ENCODE measurements around the gene SNX9. TPM values are rescaled to one million over a fixed set of nuclear protein-coding genes. Genes with fewer than 3 reads are reported as not detected.

SNX9 gene
- polyA plus RNA-seq, 4 donors, result 36.4 to 57.8 (median 51.3) TPM

DNA sequence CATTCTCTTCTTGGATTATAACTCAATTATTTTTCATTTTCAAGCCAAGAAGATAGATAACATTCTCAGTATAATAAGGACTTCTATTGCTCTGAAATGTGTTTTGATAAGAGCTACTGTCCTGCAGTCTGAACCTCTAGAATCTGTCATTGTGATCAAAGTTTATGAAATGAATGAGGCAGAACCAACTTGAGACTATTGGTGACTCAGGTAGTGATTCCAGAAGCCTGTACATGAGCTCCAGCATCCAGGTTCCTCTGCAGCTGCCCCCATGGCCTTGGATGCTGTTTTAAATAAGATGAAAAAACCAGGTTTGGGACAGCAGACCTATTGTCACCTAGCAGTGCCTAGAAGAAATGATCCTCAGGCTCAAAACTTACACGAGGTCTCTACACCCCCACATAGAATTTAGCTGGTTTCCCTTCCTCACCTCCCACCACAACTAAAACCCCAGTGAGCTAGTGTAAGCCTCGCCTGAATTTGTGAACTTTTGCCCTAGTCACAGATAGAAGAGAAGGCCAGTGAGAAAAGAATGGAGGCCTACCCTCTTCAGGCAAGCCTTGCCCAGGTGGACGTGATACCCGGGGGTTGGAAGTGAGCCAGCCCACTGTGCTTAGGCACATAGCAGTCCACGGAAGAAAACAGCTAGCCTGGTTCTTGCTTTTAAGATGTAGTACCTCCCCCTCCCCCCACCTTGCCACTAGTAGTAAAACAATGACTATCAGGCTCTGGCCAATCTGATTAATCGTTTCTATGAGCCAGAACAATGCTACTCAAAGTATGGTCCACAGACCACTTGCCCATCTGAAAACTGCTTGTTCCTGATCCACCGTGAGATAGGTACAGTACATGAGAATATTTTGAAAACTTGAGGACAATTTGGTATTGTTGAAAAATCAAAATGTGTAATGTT lies 85.6 kb downstream of the SNX9 start:
- 54 to 73% (median 59%) methylated on average over 7 of the region's 7 CpGs for WGBS, 3 donors
- no peak overlapping the region for H3K27ac ChIP-seq (ENCODE audit: low read depth in 1 of 3, low read length in 2 of 3)
- H3K4me1 ChIP-seq (ENCODE audit: control insufficient read depth in 3 of 3, insufficient read depth in 2 of 3, low read depth in 1 of 3, low read length in 2 of 3), result no peaks in the 10 kb centered on the region
- peaks cover 2 to 40% (median 22%) of the 10 kb centered on the region in 3 donors for H3K36me3 ChIP-seq (ENCODE audit: control insufficient read depth in 3 of 3, insufficient read depth in 2 of 3, low read depth in 1 of 3, low read length in 3 of 3)
- DNase-seq (no peak), FAIRE-seq (no peak)
- no peaks in the 10 kb centered on the region for H3K9me3 ChIP-seq (ENCODE audit: control insufficient read depth in 2 of 2, insufficient read depth in 1 of 2, low read depth in 1 of 2, low read length in 1 of 2)
- H3K27me3 ChIP-seq (ENCODE audit: control insufficient read depth in 3 of 3, insufficient read depth in 3 of 3, low read length in 3 of 3), result no peaks in the 10 kb centered on the region
- no peak overlapping the region for H3K4me3 ChIP-seq (ENCODE audit: low read depth in 1 of 3, low read length in 3 of 3)

DNA sequence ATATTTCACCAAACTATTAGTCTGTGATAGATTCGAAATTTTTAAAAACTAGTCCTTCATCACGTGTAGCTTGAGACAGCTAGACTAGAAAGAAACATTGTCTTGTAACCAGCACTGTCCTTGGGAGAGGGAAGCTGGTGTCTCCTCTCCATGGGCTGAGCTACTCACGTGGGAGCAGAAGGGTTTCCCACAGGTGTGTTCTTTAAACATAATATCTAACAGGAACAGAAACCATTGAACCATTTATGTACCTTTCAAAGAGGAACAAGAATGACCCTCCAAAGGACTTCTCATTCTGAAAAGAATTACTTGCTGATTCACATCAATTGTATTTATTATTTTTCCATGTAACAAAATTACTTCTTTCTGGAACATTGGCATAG lies 86.2 kb downstream of the SNX9 start:
- H3K36me3 ChIP-seq (ENCODE audit: control insufficient read depth in 3 of 3, insufficient read depth in 2 of 3, low read depth in 1 of 3, low read length in 3 of 3), result peaks cover 2 to 36% (median 21%) of the 10 kb centered on the region in 3 donors

DNA sequence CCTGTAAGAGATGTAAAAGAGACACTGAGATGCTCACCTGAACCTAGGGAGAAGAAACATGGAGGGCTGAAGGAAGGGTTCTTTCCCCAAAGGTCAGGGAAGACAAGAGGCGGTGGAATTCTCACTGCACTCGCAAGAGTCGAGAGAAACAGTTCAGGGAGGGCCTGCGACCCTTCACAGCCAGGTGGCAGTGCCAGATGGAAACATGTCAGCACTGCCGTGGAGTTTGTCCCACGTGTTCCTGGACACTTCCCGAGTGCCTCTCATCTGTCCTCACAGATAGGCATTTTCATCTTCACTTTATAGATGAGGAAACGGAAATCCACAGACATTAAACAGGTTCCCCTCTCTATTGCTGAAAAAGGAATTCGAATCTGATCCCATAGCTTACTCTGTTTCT lies 88.2 kb downstream of the SNX9 start:
- 72 to 81% (median 79%) methylated on average over 9 of the region's 9 CpGs for WGBS, 3 donors
- FAIRE-seq, result no peak
- DNase-seq, result no peak

More for the DNA sequence above, 86.2 kb downstream of the SNX9 start:
- WGBS, 3 donors, result 88 to 94% (median 94%) methylated on average over 3 of the region's 3 CpGs
- Histone ChIP-seq H3K27me3 (ENCODE audit: control insufficient read depth in 3 of 3, insufficient read depth in 3 of 3, low read length in 3 of 3) (no peaks in the 10 kb centered on the region), H3K27ac (ENCODE audit: low read depth in 1 of 3, low read length in 2 of 3) (no peak overlapping the region), H3K4me1 (ENCODE audit: control insufficient read depth in 3 of 3, insufficient read depth in 2 of 3, low read depth in 1 of 3, low read length in 2 of 3) (no peaks in the 10 kb centered on the region), H3K4me3 (ENCODE audit: low read depth in 1 of 3, low read length in 3 of 3) (no peak overlapping the region), H3K9me3 (ENCODE audit: control insufficient read depth in 2 of 2, insufficient read depth in 1 of 2, low read depth in 1 of 2, low read length in 1 of 2) (no peaks in the 10 kb centered on the region)
- FAIRE-seq (no peak), DNase-seq (no peak)

DNA sequence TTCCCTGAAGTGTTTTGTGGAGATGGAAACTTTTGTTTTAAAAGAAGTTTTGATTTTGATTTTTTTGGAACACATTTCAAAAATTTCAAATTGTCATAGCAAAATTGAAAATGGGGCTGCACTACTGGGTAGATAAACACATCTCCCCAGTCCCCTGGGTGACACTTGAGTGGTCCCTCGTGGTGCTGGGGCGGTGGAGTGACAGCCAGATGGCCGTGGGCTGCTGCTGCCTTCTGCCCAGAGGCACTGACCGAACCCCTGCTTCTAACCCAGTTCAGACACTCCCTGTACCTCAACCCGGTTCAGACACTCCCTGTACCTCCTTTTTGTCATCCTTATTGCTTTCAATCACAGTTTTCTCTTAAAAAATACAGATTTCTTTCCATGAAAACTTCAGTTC lies 88.7 kb downstream of the SNX9 start:
- no peak for DNase-seq
- Histone ChIP-seq H3K4me3 (ENCODE audit: low read depth in 1 of 3, low read length in 3 of 3) (no peak overlapping the region), H3K4me1 (ENCODE audit: control insufficient read depth in 3 of 3, insufficient read depth in 2 of 3, low read depth in 1 of 3, low read length in 2 of 3) (no peaks in the 10 kb centered on the region), H3K27ac (ENCODE audit: low read depth in 1 of 3, low read length in 2 of 3) (no peak overlapping the region), H3K9me3 (ENCODE audit: control insufficient read depth in 2 of 2, insufficient read depth in 1 of 2, low read depth in 1 of 2, low read length in 1 of 2) (no peaks in the 10 kb centered on the region), H3K36me3 (ENCODE audit: control insufficient read depth in 3 of 3, insufficient read depth in 2 of 3, low read depth in 1 of 3, low read length in 3 of 3) (peaks cover 2 to 35% (median 21%) of the 10 kb centered on the region in 3 donors), H3K27me3 (ENCODE audit: control insufficient read depth in 3 of 3, insufficient read depth in 3 of 3, low read length in 3 of 3) (no peaks in the 10 kb centered on the region)
- FAIRE-seq, result no peak
- 76 to 87% (median 78%) methylated on average over 5 of the region's 5 CpGs for WGBS, 3 donors

More for the DNA sequence above, 88.2 kb downstream of the SNX9 start:
- Histone ChIP-seq H3K4me3 (ENCODE audit: low read depth in 1 of 3, low read length in 3 of 3) (no peak overlapping the region), H3K27me3 (ENCODE audit: control insufficient read depth in 3 of 3, insufficient read depth in 3 of 3, low read length in 3 of 3) (no peaks in the 10 kb centered on the region), H3K27ac (ENCODE audit: low read depth in 1 of 3, low read length in 2 of 3) (no peak overlapping the region), H3K36me3 (ENCODE audit: control insufficient read depth in 3 of 3, insufficient read depth in 2 of 3, low read depth in 1 of 3, low read length in 3 of 3) (peaks cover 2 to 35% (median 21%) of the 10 kb centered on the region in 3 donors), H3K4me1 (ENCODE audit: control insufficient read depth in 3 of 3, insufficient read depth in 2 of 3, low read depth in 1 of 3, low read length in 2 of 3) (no peaks in the 10 kb centered on the region), H3K9me3 (ENCODE audit: control insufficient read depth in 2 of 2, insufficient read depth in 1 of 2, low read depth in 1 of 2, low read length in 1 of 2) (no peaks in the 10 kb centered on the region)

DNA sequence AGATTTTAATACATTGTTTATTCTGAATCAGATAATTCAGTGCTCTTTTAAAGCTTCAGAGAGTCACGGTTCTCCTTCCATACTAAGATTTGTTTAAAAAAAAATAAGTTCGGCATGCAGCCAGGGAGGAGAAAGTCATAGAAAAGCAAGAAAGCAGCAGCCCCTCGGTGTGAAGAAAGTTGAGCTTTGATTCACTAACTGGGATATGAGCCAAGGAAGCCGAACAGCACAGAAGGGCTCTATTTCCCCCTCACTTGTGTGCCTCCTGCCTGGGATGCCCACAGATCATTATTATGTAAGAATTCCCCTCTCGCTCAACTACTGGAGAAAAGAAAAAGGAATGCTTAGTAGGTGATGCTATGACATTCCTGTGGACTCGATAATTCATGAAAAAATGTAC lies 89.3 kb downstream of the SNX9 start:
- Histone ChIP-seq H3K27me3 (ENCODE audit: control insufficient read depth in 3 of 3, insufficient read depth in 3 of 3, low read length in 3 of 3) (no peaks in the 10 kb centered on the region), H3K36me3 (ENCODE audit: control insufficient read depth in 3 of 3, insufficient read depth in 2 of 3, low read depth in 1 of 3, low read length in 3 of 3) (peaks cover 2 to 33% (median 21%) of the 10 kb centered on the region in 3 donors), H3K4me3 (ENCODE audit: low read depth in 1 of 3, low read length in 3 of 3) (no peak overlapping the region), H3K27ac (ENCODE audit: low read depth in 1 of 3, low read length in 2 of 3) (no peak overlapping the region), H3K9me3 (ENCODE audit: control insufficient read depth in 2 of 2, insufficient read depth in 1 of 2, low read depth in 1 of 2, low read length in 1 of 2) (no peaks in the 10 kb centered on the region), H3K4me1 (ENCODE audit: control insufficient read depth in 3 of 3, insufficient read depth in 2 of 3, low read depth in 1 of 3, low read length in 2 of 3) (no peaks in the 10 kb centered on the region)
- DNase-seq, result no peak
- WGBS, 3 donors, result 60 to 78% (median 74%) methylated on average over 6 of the region's 6 CpGs
- FAIRE-seq, result no peak

DNA sequence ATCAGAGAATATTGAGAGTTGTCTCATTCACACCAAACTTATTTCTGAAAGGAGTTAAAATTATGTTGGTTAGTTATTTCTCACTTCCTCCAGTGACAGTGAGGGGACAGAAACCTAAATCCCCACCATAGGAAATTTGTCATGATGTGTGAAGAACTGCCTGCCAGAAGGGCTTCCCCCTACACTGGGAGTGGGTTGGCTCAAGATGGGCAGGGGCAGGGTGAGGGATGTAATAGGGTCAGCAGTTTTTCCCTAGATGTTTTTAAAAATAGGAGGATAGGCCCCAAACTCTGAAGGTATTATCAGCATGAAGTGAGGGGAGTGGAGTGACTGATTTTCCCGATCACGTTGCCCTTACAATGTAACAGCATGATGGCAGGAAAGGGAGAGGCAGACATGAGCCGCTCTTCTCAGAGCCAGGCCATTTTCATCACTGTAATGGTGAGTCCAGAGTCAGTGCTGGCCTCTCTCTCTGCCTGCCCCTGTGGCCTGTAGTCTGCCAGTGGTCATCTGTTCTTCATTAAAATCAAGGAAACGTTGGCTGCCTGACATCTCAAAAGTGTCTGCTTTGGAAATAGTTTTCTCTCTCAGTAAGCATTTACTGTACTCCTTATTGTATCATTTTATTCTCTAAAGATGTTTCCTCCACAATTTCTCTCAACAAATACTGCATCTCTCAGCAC lies 98.8 kb downstream of the SNX9 start:
- DNase-seq, result no peak
- FAIRE-seq, result no peak
- WGBS, 3 donors, result 76 to 88% (median 86%) methylated on average over 4 of the region's 4 CpGs
- H3K27me3 ChIP-seq (ENCODE audit: control insufficient read depth in 3 of 3, insufficient read depth in 3 of 3, low read length in 3 of 3), result no peaks in the 10 kb centered on the region
- no peak overlapping the region for H3K4me3 ChIP-seq (ENCODE audit: low read depth in 1 of 3, low read length in 3 of 3)
- H3K9me3 ChIP-seq (ENCODE audit: control insufficient read depth in 2 of 2, insufficient read depth in 1 of 2, low read depth in 1 of 2, low read length in 1 of 2), result no peaks in the 10 kb centered on the region
- peaks cover 4 to 26% (median 21%) of the 10 kb centered on the region in 3 donors for H3K36me3 ChIP-seq (ENCODE audit: control insufficient read depth in 3 of 3, insufficient read depth in 2 of 3, low read depth in 1 of 3, low read length in 3 of 3)
- no peak overlapping the region for H3K27ac ChIP-seq (ENCODE audit: low read depth in 1 of 3, low read length in 2 of 3)
- no peaks in the 10 kb centered on the region for H3K4me1 ChIP-seq (ENCODE audit: control insufficient read depth in 3 of 3, insufficient read depth in 2 of 3, low read depth in 1 of 3, low read length in 2 of 3)

DNA sequence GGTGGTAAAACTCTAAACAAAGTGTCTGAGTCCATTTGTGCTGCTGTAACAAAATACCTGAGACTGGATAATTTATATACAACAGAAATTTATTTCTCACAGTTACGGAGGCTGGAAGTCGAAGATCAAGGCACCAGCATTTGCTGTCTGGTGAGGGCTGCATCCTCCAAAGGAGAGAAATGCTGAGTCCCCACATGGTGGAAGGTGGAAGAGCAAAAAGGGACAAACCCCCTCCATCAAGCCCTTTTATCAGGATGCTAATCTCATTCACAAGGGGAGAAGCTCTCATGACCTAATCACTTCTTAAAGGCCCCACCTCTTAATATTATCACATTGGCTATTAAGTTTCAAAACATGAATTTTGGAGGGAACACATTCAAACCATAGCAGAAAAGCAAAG lies 102.7 kb downstream of the SNX9 start:
- Histone ChIP-seq H3K27me3 (ENCODE audit: control insufficient read depth in 3 of 3, insufficient read depth in 3 of 3, low read length in 3 of 3) (no peaks in the 10 kb centered on the region), H3K9me3 (ENCODE audit: control insufficient read depth in 2 of 2, insufficient read depth in 1 of 2, low read depth in 1 of 2, low read length in 1 of 2) (no peaks in the 10 kb centered on the region), H3K27ac (ENCODE audit: low read depth in 1 of 3, low read length in 2 of 3) (no peak overlapping the region), H3K4me1 (ENCODE audit: control insufficient read depth in 3 of 3, insufficient read depth in 2 of 3, low read depth in 1 of 3, low read length in 2 of 3) (no peaks in the 10 kb centered on the region), H3K4me3 (ENCODE audit: low read depth in 1 of 3, low read length in 3 of 3) (no peak overlapping the region), H3K36me3 (ENCODE audit: control insufficient read depth in 3 of 3, insufficient read depth in 2 of 3, low read depth in 1 of 3, low read length in 3 of 3) (peaks cover 9 to 38% (median 24%) of the 10 kb centered on the region in 3 donors)
- DNase-seq (no peak), FAIRE-seq (no peak)
- WGBS, 3 donors, result 98 to 100% (median 98%) methylated on average over 2 of the region's 2 CpGs

DNA sequence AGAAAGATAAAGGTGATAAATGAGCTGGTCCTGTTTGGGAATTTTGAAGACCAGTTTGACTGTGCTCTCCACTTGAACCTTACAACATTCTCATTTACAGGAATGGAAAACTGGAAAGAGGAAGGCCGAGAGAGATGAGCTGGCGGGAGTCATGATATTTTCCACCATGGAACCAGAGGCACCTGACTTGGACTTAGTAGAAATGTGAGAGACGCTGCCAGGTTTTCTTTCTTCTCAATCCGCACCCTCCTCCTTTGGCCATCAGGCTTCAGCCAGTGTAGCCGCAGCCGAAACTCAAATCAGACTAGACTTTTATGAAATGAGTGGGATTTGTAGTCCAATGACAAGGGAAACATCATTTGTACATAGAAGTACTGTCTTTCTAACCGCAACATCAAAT lies 104.0 kb downstream of the SNX9 start:
- Histone ChIP-seq H3K4me3 (ENCODE audit: low read depth in 1 of 3, low read length in 3 of 3) (no peak overlapping the region), H3K9me3 (ENCODE audit: control insufficient read depth in 2 of 2, insufficient read depth in 1 of 2, low read depth in 1 of 2, low read length in 1 of 2) (no peaks in the 10 kb centered on the region), H3K27ac (ENCODE audit: low read depth in 1 of 3, low read length in 2 of 3) (no peak overlapping the region), H3K36me3 (ENCODE audit: control insufficient read depth in 3 of 3, insufficient read depth in 2 of 3, low read depth in 1 of 3, low read length in 3 of 3) (peaks cover 10 to 31% (median 25%) of the 10 kb centered on the region in 3 donors), H3K4me1 (ENCODE audit: control insufficient read depth in 3 of 3, insufficient read depth in 2 of 3, low read depth in 1 of 3, low read length in 2 of 3) (no peaks in the 10 kb centered on the region), H3K27me3 (ENCODE audit: control insufficient read depth in 3 of 3, insufficient read depth in 3 of 3, low read length in 3 of 3) (no peaks in the 10 kb centered on the region)
- no peak for DNase-seq
- WGBS, 3 donors, result 97 to 98% (median 98%) methylated on average over 7 of the region's 7 CpGs
- FAIRE-seq, result no peak
